ENCODE data around the gene ENAH. TPM values are rescaled to one million over a fixed set of nuclear protein-coding genes. Genes with fewer than 3 reads are reported as not detected.

The ENAH gene
- total and polyA plus RNA-seq, 9 of the 15 experiments (the other 6 are each of a cell fraction or from before 2014, with no cell fraction given): 0.03 to 1.2 (median 0.15) TPM

DNA sequence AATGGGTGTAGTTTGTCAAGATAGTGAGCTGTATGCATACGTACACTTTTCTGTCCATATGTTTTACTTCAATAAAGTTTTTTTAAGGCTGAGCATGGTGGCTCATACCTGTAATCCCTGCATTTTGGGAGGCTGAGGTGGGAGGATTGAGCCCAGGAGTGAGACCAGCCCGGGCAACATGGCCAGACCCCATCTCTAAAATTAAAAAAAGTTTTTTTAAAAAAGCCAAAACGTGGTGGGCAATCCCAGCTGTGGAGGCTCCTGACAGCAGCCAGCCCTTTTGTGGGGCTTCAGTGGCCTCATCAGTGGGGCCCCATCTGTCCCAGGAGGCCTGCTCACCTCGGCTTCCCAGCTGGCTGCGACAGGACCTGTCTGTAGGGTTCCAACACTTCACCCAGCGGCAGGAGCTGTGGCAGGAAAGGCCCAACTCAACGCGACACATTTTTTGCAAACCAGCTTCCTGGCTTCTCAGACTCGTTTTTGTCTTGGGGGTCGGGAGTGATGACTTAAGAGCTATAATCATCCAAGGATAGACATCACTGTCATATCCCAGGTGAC, 168.2 kb downstream of the ENAH start (continued):
- TF ChIP-seq, protein P1, sequence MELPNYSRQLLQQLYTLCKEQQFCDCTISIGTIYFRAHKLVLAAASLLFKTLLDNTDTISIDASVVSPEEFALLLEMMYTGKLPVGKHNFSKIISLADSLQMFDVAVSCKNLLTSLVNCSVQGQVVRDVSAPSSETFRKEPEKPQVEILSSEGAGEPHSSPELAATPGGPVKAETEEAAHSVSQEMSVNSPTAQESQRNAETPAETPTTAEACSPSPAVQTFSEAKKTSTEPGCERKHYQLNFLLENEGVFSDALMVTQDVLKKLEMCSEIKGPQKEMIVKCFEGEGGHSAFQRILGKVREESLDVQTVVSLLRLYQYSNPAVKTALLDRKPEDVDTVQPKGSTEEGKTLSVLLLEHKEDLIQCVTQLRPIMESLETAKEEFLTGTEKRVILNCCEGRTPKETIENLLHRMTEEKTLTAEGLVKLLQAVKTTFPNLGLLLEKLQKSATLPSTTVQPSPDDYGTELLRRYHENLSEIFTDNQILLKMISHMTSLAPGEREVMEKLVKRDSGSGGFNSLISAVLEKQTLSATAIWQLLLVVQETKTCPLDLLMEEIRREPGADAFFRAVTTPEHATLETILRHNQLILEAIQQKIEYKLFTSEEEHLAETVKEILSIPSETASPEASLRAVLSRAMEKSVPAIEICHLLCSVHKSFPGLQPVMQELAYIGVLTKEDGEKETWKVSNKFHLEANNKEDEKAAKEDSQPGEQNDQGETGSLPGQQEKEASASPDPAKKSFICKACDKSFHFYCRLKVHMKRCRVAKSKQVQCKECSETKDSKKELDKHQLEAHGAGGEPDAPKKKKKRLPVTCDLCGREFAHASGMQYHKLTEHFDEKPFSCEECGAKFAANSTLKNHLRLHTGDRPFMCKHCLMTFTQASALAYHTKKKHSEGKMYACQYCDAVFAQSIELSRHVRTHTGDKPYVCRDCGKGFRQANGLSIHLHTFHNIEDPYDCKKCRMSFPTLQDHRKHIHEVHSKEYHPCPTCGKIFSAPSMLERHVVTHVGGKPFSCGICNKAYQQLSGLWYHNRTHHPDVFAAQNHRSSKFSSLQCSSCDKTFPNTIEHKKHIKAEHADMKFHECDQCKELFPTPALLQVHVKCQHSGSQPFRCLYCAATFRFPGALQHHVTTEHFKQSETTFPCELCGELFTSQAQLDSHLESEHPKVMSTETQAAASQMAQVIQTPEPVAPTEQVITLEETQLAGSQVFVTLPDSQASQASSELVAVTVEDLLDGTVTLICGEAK (IDR thresholded peaks at IDR 0.05): peak; percentile 87
- TF ChIP-seq, protein P1 (CRISPR knock-in tag; IDR thresholded peaks at IDR 0.05): peak; percentile 83
- TF ChIP-seq GATAD2B (IDR thresholded peaks at IDR 0.05; ENCODE audit: borderline replicate concordance): no peak
